ENCODE measurements around the gene EIF2S1. TPM values are rescaled to one million over a fixed set of nuclear protein-coding genes. Genes with fewer than 3 reads are reported as not detected.

Gene EIF2S1
- polyA plus RNA-seq, 1 donor from 2014 or later, result 108 TPM

DNA sequence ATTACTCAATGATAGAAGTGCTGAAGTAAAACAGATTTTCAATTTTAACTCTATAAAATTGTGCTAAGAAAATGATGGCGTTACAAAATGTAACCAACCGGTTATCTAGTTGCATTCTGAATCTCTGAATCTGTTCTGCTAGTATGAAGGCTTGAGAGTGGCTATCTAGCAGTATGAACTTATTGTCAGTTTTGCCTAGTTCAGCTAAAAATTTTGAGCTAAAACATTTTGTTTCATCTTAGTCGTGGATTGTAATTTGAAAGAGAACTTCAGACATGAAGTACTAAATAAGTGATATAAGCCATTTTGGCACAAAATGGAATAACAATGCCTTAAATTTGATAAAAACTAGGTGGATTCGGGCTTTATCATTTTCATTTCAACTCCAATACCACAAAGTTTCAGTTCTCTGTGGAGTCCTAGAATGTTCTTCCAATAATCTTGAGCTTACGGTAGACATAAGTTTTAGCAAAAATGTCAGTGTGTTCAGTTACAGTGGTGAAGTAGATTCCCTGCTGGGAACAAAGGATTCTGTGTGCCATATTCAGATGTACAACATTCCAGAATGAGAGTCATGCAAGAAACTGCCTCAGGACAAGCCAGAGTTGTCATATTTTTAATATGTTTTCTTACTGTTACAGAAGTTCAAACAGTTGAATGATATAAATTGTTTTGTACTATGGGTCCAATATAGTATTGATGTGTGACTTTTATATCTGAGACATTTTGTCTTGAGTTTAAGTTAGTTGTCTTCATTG is 28.6 kb upstream of the EIF2S1 start:
- Histone ChIP-seq H3K4me3 (ENCODE audit: low read length) (no peak overlapping the region), H3K79me2 (replicated peaks; ENCODE audit: insufficient read depth, low read length) (no peaks in the 10 kb centered on the region), H3K27ac (ENCODE audit: low read length) (no peak overlapping the region), H4K20me1 (ENCODE audit: insufficient read depth) (no peaks in the 10 kb centered on the region), H3K9me2 (ENCODE audit: insufficient read depth, low read length) (no peaks in the 10 kb centered on the region), H3K9ac (ENCODE audit: low read length) (no peak overlapping the region), H3K4me2 (ENCODE audit: low read length) (no peak overlapping the region), H3K9me3 (ENCODE audit: low read length) (no peaks in the 10 kb centered on the region), H3K36me3 (ENCODE audit: insufficient read depth, low read length) (peaks cover 18% of the 10 kb centered on the region), H3F3A (ENCODE audit: insufficient read depth, low read length, poor library complexity, severe bottlenecking) (no peaks in the 10 kb centered on the region), H3K27me3 (ENCODE audit: insufficient read depth, low read depth, low read length) (no peaks in the 10 kb centered on the region), H2AFZ (ENCODE audit: low read depth, low read length) (no peak overlapping the region)
- TF ChIP-seq SMC3 (conservative IDR thresholded peaks at IDR 0.05; ENCODE audit: poor library complexity) (no peak), TAF1 (IDR thresholded peaks at IDR 0.05; ENCODE audit: low read depth) (no peak), EP300 (conservative IDR thresholded peaks at IDR 0.05; ENCODE audit: poor library complexity, severe bottlenecking) (no peak), POLR2AphosphoS5 (IDR thresholded peaks at IDR 0.05) (no peak), EZH2 (IDR thresholded peaks at IDR 0.05; ENCODE audit: borderline replicate concordance, insufficient read depth, low read length, poor library complexity, severe bottlenecking) (no peak), RAD21 (conservative IDR thresholded peaks at IDR 0.05) (no peak), MXI1 (conservative IDR thresholded peaks at IDR 0.05; ENCODE audit: poor library complexity, severe bottlenecking) (no peak)
- TF ChIP-seq, protein P1, sequence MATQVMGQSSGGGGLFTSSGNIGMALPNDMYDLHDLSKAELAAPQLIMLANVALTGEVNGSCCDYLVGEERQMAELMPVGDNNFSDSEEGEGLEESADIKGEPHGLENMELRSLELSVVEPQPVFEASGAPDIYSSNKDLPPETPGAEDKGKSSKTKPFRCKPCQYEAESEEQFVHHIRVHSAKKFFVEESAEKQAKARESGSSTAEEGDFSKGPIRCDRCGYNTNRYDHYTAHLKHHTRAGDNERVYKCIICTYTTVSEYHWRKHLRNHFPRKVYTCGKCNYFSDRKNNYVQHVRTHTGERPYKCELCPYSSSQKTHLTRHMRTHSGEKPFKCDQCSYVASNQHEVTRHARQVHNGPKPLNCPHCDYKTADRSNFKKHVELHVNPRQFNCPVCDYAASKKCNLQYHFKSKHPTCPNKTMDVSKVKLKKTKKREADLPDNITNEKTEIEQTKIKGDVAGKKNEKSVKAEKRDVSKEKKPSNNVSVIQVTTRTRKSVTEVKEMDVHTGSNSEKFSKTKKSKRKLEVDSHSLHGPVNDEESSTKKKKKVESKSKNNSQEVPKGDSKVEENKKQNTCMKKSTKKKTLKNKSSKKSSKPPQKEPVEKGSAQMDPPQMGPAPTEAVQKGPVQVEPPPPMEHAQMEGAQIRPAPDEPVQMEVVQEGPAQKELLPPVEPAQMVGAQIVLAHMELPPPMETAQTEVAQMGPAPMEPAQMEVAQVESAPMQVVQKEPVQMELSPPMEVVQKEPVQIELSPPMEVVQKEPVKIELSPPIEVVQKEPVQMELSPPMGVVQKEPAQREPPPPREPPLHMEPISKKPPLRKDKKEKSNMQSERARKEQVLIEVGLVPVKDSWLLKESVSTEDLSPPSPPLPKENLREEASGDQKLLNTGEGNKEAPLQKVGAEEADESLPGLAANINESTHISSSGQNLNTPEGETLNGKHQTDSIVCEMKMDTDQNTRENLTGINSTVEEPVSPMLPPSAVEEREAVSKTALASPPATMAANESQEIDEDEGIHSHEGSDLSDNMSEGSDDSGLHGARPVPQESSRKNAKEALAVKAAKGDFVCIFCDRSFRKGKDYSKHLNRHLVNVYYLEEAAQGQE (IDR thresholded peaks at IDR 0.05; ENCODE audit: borderline replicate concordance), result no peak
- TF ChIP-seq, protein P2, sequence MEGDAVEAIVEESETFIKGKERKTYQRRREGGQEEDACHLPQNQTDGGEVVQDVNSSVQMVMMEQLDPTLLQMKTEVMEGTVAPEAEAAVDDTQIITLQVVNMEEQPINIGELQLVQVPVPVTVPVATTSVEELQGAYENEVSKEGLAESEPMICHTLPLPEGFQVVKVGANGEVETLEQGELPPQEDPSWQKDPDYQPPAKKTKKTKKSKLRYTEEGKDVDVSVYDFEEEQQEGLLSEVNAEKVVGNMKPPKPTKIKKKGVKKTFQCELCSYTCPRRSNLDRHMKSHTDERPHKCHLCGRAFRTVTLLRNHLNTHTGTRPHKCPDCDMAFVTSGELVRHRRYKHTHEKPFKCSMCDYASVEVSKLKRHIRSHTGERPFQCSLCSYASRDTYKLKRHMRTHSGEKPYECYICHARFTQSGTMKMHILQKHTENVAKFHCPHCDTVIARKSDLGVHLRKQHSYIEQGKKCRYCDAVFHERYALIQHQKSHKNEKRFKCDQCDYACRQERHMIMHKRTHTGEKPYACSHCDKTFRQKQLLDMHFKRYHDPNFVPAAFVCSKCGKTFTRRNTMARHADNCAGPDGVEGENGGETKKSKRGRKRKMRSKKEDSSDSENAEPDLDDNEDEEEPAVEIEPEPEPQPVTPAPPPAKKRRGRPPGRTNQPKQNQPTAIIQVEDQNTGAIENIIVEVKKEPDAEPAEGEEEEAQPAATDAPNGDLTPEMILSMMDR (IDR thresholded peaks at IDR 0.05; ENCODE audit: poor library complexity, severe bottlenecking), result no peak

DNA sequence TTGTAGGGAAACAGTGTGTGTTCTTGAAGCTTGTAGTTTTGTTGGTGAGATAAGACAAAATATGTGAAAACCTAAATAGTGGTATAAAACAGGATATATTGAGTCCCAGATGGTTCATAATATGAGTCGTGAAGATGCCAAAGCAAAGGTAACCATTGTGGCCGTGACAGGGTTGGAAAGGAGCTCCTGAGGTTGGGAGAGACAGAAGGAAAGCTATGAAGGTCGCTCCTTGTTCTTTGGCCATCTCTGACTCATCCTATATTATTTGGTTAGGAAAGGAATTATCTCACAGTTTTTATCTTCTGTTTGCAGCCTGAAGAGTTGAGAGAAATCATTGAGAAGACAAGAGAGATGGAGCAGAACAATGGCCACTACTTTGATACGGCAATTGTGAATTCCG is 27.7 kb upstream of the EIF2S1 start:
- H4K20me1 ChIP-seq (ENCODE audit: insufficient read depth), result no peaks in the 10 kb centered on the region
- H3K9ac ChIP-seq (ENCODE audit: low read length), result no peak overlapping the region
- TF ChIP-seq, protein P2 (IDR thresholded peaks at IDR 0.05; ENCODE audit: poor library complexity, severe bottlenecking), result no peak
- TF ChIP-seq SMC3 (conservative IDR thresholded peaks at IDR 0.05; ENCODE audit: poor library complexity), result no peak
- no peak for TF ChIP-seq TAF1 (IDR thresholded peaks at IDR 0.05; ENCODE audit: low read depth)
- TF ChIP-seq, protein P1 (IDR thresholded peaks at IDR 0.05; ENCODE audit: borderline replicate concordance), result no peak
- TF ChIP-seq EP300 (conservative IDR thresholded peaks at IDR 0.05; ENCODE audit: poor library complexity, severe bottlenecking), result no peak
- no peak for TF ChIP-seq MXI1 (conservative IDR thresholded peaks at IDR 0.05; ENCODE audit: poor library complexity, severe bottlenecking)
- TF ChIP-seq RAD21 (conservative IDR thresholded peaks at IDR 0.05), result no peak
- no peak for TF ChIP-seq POLR2AphosphoS5 (IDR thresholded peaks at IDR 0.05)
- TF ChIP-seq EZH2 (IDR thresholded peaks at IDR 0.05; ENCODE audit: borderline replicate concordance, insufficient read depth, low read length, poor library complexity, severe bottlenecking), result no peak
- no peak overlapping the region for H3K27ac ChIP-seq (ENCODE audit: low read length)
- H3K9me3 ChIP-seq (ENCODE audit: low read length), result no peaks in the 10 kb centered on the region
- H3K9me2 ChIP-seq (ENCODE audit: insufficient read depth, low read length), result no peaks in the 10 kb centered on the region
- H3K36me3 ChIP-seq (ENCODE audit: insufficient read depth, low read length), result peaks cover 18% of the 10 kb centered on the region
- no peaks in the 10 kb centered on the region for H3K27me3 ChIP-seq (ENCODE audit: insufficient read depth, low read depth, low read length)
- H3K4me2 ChIP-seq (ENCODE audit: low read length), result no peak overlapping the region
- H3K4me3 ChIP-seq (ENCODE audit: low read length), result no peak overlapping the region
- H3K79me2 ChIP-seq (replicated peaks; ENCODE audit: insufficient read depth, low read length), result no peaks in the 10 kb centered on the region
- H3F3A ChIP-seq (ENCODE audit: insufficient read depth, low read length, poor library complexity, severe bottlenecking), result no peaks in the 10 kb centered on the region
- no peak overlapping the region for H2AFZ ChIP-seq (ENCODE audit: low read depth, low read length)
